ENCODE measurements around the gene PTGFR.

- TF ChIP-seq CTCF (conservative IDR thresholded peaks at IDR 0.05; ENCODE audit: low read length) (no peak), EZH2phosphoT487 (IDR thresholded peaks at IDR 0.05; ENCODE audit: borderline replicate concordance, low read depth, low read length) (no peak)
These were observed 70.0 kb downstream of the PTGFR start for GRCh38 chr1:78560811-78561210.

Data from OCI-LY7 (cell line).